Liver (tissue), 9 donors: ENCODE results near the gene PTPRN2. TPM values are rescaled to one million over a fixed set of nuclear protein-coding genes. Genes with fewer than 3 reads are reported as not detected.

Source experiments
- DNase-seq: peaks from one replicate; pipeline ENCODE4 v3.0.0-alpha.2; 2017; ENCODE audit warnings: low spot score
- H3K27ac ChIP-seq, 2 donors: one replicate each; pipeline ENCODE4 v1.7.0; 2013; ENCODE audit warnings: inconsistent platforms in 2 of 2, low read length in 2 of 2, control low read depth in 1 of 2, low read depth in 1 of 2, mild to moderate bottlenecking in 1 of 2
- H3K27me3 ChIP-seq, 4 donors: one replicate each; pipeline versions ENCODE4 v1.6.1 to v1.7.0; 2013; ENCODE audit warnings: low read length in 3 of 4, inconsistent platforms in 1 of 4, mild to moderate bottlenecking in 1 of 4, moderate library complexity in 1 of 4; ENCODE audit not compliant: control insufficient read depth in 4 of 4, insufficient read depth in 4 of 4
- H3K36me3 ChIP-seq, 4 donors: one replicate each; pipeline versions ENCODE4 v1.6.1 to v1.7.0; 2013; ENCODE audit warnings: low read length in 3 of 4, mild to moderate bottlenecking in 3 of 4, low read depth in 1 of 4, moderate library complexity in 1 of 4; ENCODE audit not compliant: control insufficient read depth in 4 of 4, insufficient read depth in 3 of 4
- H3K4me1 ChIP-seq, 4 donors: one replicate each; pipeline versions ENCODE4 v1.6.1 to v1.7.0; 2013; ENCODE audit warnings: low read length in 3 of 4, mild to moderate bottlenecking in 3 of 4, moderate library complexity in 1 of 4; ENCODE audit not compliant: control insufficient read depth in 4 of 4, insufficient read depth in 4 of 4
- H3K4me3 ChIP-seq, 3 donors: one replicate each; pipeline versions ENCODE4 v1.6.1 to v1.7.0; 2013; ENCODE audit warnings: low read length in 3 of 3, control low read depth in 1 of 3, low read depth in 1 of 3, mild to moderate bottlenecking in 1 of 3
- H3K9ac ChIP-seq, 2 donors: one replicate each; pipeline ENCODE4 v1.7.0; 2013; ENCODE audit warnings: low read length in 2 of 2, mild to moderate bottlenecking in 2 of 2, moderate library complexity in 2 of 2, control low read depth in 1 of 2, low read depth in 1 of 2
- H3K9me3 ChIP-seq, 4 donors: one replicate each; pipeline versions ENCODE4 v1.6.1 to v1.7.0; 2013; ENCODE audit warnings: low read length in 3 of 4; ENCODE audit not compliant: control insufficient read depth in 4 of 4
- EGR1 ChIP-seq, 2 donors: IDR thresholded peaks; 2 replicates each; pipeline ENCODE4 v1.6.1; 2016 to 2018; ENCODE audit warnings: antibody characterized with exemption in 2 of 2, low read depth in 2 of 2
- FOXA1 ChIP-seq: IDR thresholded peaks from 2 replicates; pipeline ENCODE4 v1.6.1; 2016; ENCODE audit warnings: antibody characterized with exemption
- FOXA2 ChIP-seq: IDR thresholded peaks from 2 replicates; pipeline ENCODE4 v1.6.1; 2016; ENCODE audit warnings: antibody characterized with exemption
- GABPA ChIP-seq, 2 donors: IDR thresholded peaks in 1 of 2; conservative IDR thresholded peaks in 1 of 2; 2 replicates each; pipeline ENCODE4 v1.6.1; 2016; ENCODE audit warnings: antibody characterized with exemption in 2 of 2, mild to moderate bottlenecking in 1 of 2, moderate library complexity in 1 of 2
- HNF4G ChIP-seq: IDR thresholded peaks from 2 replicates; pipeline ENCODE4 v1.6.1; 2016; ENCODE audit warnings: antibody characterized with exemption
- JUND ChIP-seq, 2 donors: IDR thresholded peaks; 2 replicates each; pipeline ENCODE4 v1.6.1; 2016; ENCODE audit warnings: antibody characterized with exemption in 2 of 2
- MAX ChIP-seq: IDR thresholded peaks from 2 replicates; pipeline ENCODE4 v1.6.1; 2016; ENCODE audit warnings: antibody characterized with exemption
- NR2F2 ChIP-seq: IDR thresholded peaks from 2 replicates; pipeline ENCODE4 v1.6.1; 2016; ENCODE audit warnings: antibody characterized with exemption
- REST ChIP-seq: IDR thresholded peaks from 2 replicates; pipeline ENCODE4 v1.6.1; 2016; ENCODE audit warnings: antibody characterized with exemption, mild to moderate bottlenecking
- RXRA ChIP-seq, 2 donors: IDR thresholded peaks; 2 replicates each; pipeline ENCODE4 v1.6.1; 2017 to 2018; ENCODE audit warnings: antibody characterized with exemption in 2 of 2, mild to moderate bottlenecking in 1 of 2
- SP1 ChIP-seq: IDR thresholded peaks from 2 replicates; pipeline ENCODE4 v1.6.1; 2018; ENCODE audit warnings: antibody characterized with exemption, mild to moderate bottlenecking
- TAF1 ChIP-seq: conservative IDR thresholded peaks from 2 replicates; pipeline ENCODE4 v1.6.1; 2016; ENCODE audit warnings: antibody characterized with exemption, mild to moderate bottlenecking
- WGBS: extraction: QIAGEN DNeasy Blood & Tissue Kit; methylation state at CpG from one replicate; pipeline ENCODE4 v1.1.7; 2013; 5-methylcytosine and 5-hydroxymethylcytosine counted together
- polyA plus RNA-seq, 2 donors: library from polyadenylated mRNA; stranded (reverse) in 1 of 2; unstranded in 1 of 2; fragments of 200-250 nt in 1 of 2; fragments of >200 nt in 1 of 2; fragmentation: Nextera tagmentation in 1 of 2; extraction: Ambion mirVana in 1 of 2; gene quantifications; one replicate each; pipeline versions ENCODE4 v1.2.1 to v1.2.3, GENCODE V29; 2013 to 2015
- total RNA-seq, 2 donors: library from RNA; depleted of rRNA; stranded (reverse); fragments of >200 nt; gene quantifications; one replicate each; pipeline ENCODE4 v1.2.3, GENCODE V29; 2014
- TF ChIP-seq, protein P1 (sequence below): IDR thresholded peaks from 2 replicates; pipeline ENCODE4 v1.6.1; 2016; ENCODE audit warnings: antibody characterized with exemption
- TF ChIP-seq, protein P2 (sequence below): fragments of 150-350 bp; IDR thresholded peaks from 2 replicates; pipeline ENCODE4 v1.5.1; 2017; ENCODE audit warnings: improper control_type of control experiment, low read depth, low read length; ENCODE audit not compliant: missing input control
- donor health status: healthy.
- donor health status: healthy.
- donor health status: healthy.
- donor health status: healthy.
- donor health status: healthy.

PTPRN2 gene
- total and polyA plus RNA-seq, 4 donors = 0.75 to 1.9 (median 1.1) TPM

- no peak for DNase-seq
- Histone ChIP-seq H3K27me3 (no peaks in the 10 kb centered on the region), H3K36me3 (no peaks in the 10 kb centered on the region), H3K4me3 (no peak overlapping the region), H3K9ac (no peak overlapping the region), H3K27ac (no peak overlapping the region), H3K9me3 (no peaks in the 10 kb centered on the region), H3K4me1 (peaks cover 0 to 1% (median 0%) of the 10 kb centered on the region in 4 donors)
- TF ChIP-seq HNF4G (no peak), GABPA (IDR thresholded peaks at IDR 0.05 in 1 of 2, conservative IDR thresholded peaks at IDR 0.05 in 1 of 2) (no peak), SP1 (no peak), RXRA (IDR thresholded peaks at IDR 0.05) (no peak)
- 93% methylated on average over 12 of the region's 12 CpGs for WGBS
Observed at GRCh38 chr7:157864911-157865310, 722.7 kb downstream of the PTPRN2 start.

DNA sequence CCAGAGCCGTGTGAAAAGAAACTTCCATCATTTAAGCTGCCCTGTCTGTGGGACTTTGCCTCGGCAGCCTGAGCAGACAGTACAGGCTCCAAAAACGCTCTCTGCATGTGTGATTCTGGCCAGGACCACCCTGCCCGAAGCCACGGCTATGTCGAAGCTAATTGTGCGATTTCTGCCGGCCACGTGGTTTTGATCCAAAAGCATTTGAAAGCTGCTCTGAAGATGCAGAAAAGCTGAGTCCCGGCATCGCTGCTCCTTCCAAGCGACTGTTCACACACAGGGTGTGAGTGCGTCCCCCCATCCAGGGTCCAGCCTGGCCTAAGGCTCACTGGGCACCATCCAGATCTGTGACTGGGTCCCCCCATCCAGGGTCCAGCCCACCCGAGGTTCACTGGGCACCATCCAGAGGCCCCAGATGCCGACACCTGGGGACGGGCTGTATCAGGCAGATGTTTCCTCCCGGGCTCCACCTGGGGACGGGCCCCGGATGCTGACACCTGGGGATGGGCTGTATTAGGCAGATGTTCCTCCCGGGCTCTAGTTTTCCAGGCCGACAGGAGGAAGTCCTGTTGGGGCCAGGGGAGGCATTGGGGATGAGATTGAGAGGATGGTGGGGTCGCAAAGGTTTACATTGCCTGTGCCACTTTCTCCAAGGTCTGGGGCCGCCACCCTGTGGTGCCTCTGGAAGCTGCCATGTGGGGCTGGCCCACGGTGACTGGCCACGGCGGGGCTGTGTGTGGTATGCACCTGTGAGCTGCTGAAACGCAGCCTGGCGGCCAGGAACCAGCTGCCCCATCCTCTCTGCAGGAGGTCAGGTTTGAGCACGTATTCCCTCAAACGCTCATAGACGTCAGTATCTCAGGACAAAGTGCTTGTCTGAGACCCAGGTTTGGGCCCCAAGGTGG, 723.5 kb downstream of the PTPRN2 start:
- Histone ChIP-seq H3K36me3 (no peaks in the 10 kb centered on the region), H3K9ac (no peak overlapping the region), H3K27me3 (no peaks in the 10 kb centered on the region), H3K27ac (no peak overlapping the region), H3K9me3 (no peaks in the 10 kb centered on the region), H3K4me1 (peaks cover 0 to 1% (median 0%) of the 10 kb centered on the region in 4 donors), H3K4me3 (no peak overlapping the region)
- no peak for DNase-seq
- TF ChIP-seq GABPA (IDR thresholded peaks at IDR 0.05 in 1 of 2, conservative IDR thresholded peaks at IDR 0.05 in 1 of 2) (no peak), FOXA1 (no peak), MAX (no peak), REST (no peak), FOXA2 (no peak), JUND (IDR thresholded peaks at IDR 0.05) (no peak), HNF4G (no peak), RXRA (IDR thresholded peaks at IDR 0.05) (no peak), EGR1 (IDR thresholded peaks at IDR 0.05; ENCODE audit: low read depth in 2 of 2) (no peak), NR2F2 (no peak), TAF1 (no peak)
- TF ChIP-seq, protein P1, sequence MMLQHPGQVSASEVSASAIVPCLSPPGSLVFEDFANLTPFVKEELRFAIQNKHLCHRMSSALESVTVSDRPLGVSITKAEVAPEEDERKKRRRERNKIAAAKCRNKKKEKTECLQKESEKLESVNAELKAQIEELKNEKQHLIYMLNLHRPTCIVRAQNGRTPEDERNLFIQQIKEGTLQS = no peak
- TF ChIP-seq, protein P2, sequence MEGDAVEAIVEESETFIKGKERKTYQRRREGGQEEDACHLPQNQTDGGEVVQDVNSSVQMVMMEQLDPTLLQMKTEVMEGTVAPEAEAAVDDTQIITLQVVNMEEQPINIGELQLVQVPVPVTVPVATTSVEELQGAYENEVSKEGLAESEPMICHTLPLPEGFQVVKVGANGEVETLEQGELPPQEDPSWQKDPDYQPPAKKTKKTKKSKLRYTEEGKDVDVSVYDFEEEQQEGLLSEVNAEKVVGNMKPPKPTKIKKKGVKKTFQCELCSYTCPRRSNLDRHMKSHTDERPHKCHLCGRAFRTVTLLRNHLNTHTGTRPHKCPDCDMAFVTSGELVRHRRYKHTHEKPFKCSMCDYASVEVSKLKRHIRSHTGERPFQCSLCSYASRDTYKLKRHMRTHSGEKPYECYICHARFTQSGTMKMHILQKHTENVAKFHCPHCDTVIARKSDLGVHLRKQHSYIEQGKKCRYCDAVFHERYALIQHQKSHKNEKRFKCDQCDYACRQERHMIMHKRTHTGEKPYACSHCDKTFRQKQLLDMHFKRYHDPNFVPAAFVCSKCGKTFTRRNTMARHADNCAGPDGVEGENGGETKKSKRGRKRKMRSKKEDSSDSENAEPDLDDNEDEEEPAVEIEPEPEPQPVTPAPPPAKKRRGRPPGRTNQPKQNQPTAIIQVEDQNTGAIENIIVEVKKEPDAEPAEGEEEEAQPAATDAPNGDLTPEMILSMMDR = no peak
- 88% methylated on average over 31 of the region's 31 CpGs for WGBS
